IMR-90 (cell line): ENCODE measurements around the gene PPEF2.

Source experiments
- CEBPB ChIP-seq: IDR thresholded peaks from 2 replicates; pipeline ENCODE4 v1.6.1; 2012; ENCODE audit warnings: low read depth, low read length, improper control_type of control experiment
- FOS ChIP-seq: fragments of 150-350 bp; IDR thresholded peaks from 2 replicates; pipeline ENCODE4 v1.6.1; 2016; ENCODE audit warnings: low read depth, low read length
- MAZ ChIP-seq: IDR thresholded peaks from 2 replicates; pipeline ENCODE4 v1.6.1; 2012; ENCODE audit warnings: low read depth, mild to moderate bottlenecking, low read length, improper control_type of control experiment, moderate library complexity, borderline replicate concordance
- POLR2A ChIP-seq: IDR thresholded peaks from 2 replicates; pipeline ENCODE4 v1.6.1; 2012; ENCODE audit warnings: mild to moderate bottlenecking, low read depth, low read length
- RAD21 ChIP-seq: IDR thresholded peaks from 2 replicates; pipeline ENCODE4 v1.6.1; 2012; ENCODE audit warnings: low read length, improper control_type of control experiment
- RCOR1 ChIP-seq: IDR thresholded peaks from 2 replicates; pipeline ENCODE4 v1.6.1; 2012; ENCODE audit warnings: mild to moderate bottlenecking, low read length, improper control_type of control experiment; ENCODE audit not compliant: insufficient replicate concordance
- TF ChIP-seq, protein P1 (sequence below): conservative IDR thresholded peaks from 2 replicates; pipeline ENCODE4 v1.5.1; 2012; ENCODE audit warnings: mild to moderate bottlenecking, low read depth, low read length, improper control_type of control experiment
- TF ChIP-seq, protein P2 (sequence below): fragments of 150-350 bp; IDR thresholded peaks from 2 replicates; pipeline ENCODE4 v1.6.1; 2017; ENCODE audit warnings: mild to moderate bottlenecking, antibody characterized with exemption, low read length, low read depth

DNA sequence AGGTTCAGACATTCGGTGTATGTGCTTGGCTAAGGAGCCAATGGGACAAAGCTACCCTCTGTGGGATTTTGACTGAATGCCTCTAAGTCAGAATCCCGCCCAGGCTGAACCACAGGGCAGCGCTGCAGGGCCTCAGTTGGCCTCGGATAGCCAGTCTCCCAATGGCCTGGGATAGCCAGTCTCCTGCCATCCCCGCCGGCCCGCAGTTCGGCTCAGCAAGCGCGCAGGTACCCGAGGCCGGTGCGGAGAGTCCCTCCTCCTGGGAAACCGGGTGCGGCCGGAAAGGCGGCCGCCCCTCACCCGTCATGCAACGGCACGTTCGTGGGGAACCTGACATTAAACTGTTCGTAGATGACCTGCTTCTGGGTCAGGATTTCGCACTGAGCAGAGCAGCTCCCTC is 16.1 kb downstream of the PPEF2 start:
- TF ChIP-seq, protein P1, sequence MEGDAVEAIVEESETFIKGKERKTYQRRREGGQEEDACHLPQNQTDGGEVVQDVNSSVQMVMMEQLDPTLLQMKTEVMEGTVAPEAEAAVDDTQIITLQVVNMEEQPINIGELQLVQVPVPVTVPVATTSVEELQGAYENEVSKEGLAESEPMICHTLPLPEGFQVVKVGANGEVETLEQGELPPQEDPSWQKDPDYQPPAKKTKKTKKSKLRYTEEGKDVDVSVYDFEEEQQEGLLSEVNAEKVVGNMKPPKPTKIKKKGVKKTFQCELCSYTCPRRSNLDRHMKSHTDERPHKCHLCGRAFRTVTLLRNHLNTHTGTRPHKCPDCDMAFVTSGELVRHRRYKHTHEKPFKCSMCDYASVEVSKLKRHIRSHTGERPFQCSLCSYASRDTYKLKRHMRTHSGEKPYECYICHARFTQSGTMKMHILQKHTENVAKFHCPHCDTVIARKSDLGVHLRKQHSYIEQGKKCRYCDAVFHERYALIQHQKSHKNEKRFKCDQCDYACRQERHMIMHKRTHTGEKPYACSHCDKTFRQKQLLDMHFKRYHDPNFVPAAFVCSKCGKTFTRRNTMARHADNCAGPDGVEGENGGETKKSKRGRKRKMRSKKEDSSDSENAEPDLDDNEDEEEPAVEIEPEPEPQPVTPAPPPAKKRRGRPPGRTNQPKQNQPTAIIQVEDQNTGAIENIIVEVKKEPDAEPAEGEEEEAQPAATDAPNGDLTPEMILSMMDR: no peak
- TF ChIP-seq POLR2A: no peak
- TF ChIP-seq RAD21: no peak
- TF ChIP-seq, protein P2, sequence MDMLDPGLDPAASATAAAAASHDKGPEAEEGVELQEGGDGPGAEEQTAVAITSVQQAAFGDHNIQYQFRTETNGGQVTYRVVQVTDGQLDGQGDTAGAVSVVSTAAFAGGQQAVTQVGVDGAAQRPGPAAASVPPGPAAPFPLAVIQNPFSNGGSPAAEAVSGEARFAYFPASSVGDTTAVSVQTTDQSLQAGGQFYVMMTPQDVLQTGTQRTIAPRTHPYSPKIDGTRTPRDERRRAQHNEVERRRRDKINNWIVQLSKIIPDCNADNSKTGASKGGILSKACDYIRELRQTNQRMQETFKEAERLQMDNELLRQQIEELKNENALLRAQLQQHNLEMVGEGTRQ: no peak
- no peak for TF ChIP-seq CEBPB
- no peak for TF ChIP-seq RCOR1
- no peak for TF ChIP-seq MAZ
- no peak for TF ChIP-seq FOS
